ENCODE measurements around the gene IDUA.

DNA sequence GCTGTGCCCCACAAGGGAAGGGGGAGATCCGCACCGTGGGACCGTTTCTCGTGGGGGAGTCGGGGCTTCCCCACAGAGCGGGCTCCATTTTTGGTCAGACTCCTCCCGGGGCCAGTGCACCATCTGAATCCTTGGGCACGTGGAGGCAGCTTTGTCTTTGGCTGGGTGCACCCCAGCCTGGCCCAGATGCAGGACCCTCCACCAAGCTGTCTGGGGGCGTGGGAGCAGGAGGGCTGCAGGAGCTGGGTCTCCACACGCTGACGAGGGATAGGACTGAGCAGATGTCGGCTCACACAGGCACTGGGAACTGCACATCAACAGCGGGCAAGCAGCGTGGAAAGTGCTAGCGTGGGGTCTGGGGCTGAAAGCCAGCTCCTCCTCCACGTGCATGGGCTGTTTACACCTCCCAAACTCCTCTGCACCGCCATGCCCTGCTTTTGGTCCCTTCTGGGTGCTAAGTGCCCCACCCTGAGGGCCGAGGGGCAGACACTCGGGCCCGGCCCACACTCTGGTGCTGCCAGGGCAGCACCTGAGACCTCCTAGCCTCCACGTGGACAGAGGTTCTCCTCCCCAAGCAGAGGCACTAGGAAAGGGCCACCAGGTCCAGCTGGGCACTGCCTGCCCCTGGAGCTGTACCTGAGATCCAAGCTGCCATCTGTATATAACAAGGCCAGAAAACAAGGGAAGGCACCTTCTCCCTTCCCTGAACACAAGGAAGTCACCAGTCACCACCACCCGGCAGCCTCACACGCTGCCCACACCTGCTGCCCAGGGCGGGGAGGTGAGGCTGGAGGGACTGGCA, 27.3 kb upstream of the IDUA start:
- TF ChIP-seq POLR2A (IDR thresholded peaks at IDR 0.05): no peak
- TF ChIP-seq, protein P1, sequence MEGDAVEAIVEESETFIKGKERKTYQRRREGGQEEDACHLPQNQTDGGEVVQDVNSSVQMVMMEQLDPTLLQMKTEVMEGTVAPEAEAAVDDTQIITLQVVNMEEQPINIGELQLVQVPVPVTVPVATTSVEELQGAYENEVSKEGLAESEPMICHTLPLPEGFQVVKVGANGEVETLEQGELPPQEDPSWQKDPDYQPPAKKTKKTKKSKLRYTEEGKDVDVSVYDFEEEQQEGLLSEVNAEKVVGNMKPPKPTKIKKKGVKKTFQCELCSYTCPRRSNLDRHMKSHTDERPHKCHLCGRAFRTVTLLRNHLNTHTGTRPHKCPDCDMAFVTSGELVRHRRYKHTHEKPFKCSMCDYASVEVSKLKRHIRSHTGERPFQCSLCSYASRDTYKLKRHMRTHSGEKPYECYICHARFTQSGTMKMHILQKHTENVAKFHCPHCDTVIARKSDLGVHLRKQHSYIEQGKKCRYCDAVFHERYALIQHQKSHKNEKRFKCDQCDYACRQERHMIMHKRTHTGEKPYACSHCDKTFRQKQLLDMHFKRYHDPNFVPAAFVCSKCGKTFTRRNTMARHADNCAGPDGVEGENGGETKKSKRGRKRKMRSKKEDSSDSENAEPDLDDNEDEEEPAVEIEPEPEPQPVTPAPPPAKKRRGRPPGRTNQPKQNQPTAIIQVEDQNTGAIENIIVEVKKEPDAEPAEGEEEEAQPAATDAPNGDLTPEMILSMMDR (IDR thresholded peaks at IDR 0.05): no peak
